Mucosa of descending colon (tissue), 3 donors: ENCODE measurements around the gene CFAP119. TPM values are rescaled to one million over a fixed set of nuclear protein-coding genes. Genes with fewer than 3 reads are reported as not detected.

Source experiments
- ATAC-seq: fragments of 200-7000 bp; cut with Tn5 transposase; one replicate; pipeline ENCODE4 v1.9.1; 2020; ENCODE audit warnings: mild to moderate bottlenecking, moderate library complexity
- DNase-seq, 3 donors: peaks; one replicate each; pipeline ENCODE4 v3.0.0-alpha.2; 2020
- H3K36me3 ChIP-seq: fragments of 200-600 bp; one replicate; pipeline ENCODE4 v1.8.0; 2021; ENCODE audit warnings: low read depth, mild to moderate bottlenecking
- H3K4me1 ChIP-seq: fragments of 200-600 bp; one replicate; pipeline ENCODE4 v1.8.0; 2021; ENCODE audit warnings: low read depth, mild to moderate bottlenecking
- H3K4me3 ChIP-seq: fragments of 200-600 bp; one replicate; pipeline ENCODE4 v1.8.0; 2021; ENCODE audit warnings: mild to moderate bottlenecking
- H3K9me3 ChIP-seq: fragments of 200-600 bp; one replicate; pipeline ENCODE4 v1.8.0; 2021; ENCODE audit warnings: mild to moderate bottlenecking
- CTCF ChIP-seq: fragments of 200-600 bp; IDR thresholded peaks from one replicate; pipeline ENCODE4 v1.8.0; 2022; ENCODE audit warnings: antibody characterized with exemption, mild to moderate bottlenecking
- intact Hi-C, 2 donors: fragments of 100-400 bp; cut with DNase I in 1 of 2; cut with micrococcal nuclease in 1 of 2; formaldehyde crosslinking; loops; one replicate each; pipeline versions ENCODE4 v1.11.0 to v1.11.1; 2022; cut with DNase I, micrococcal nuclease
- total RNA-seq, 3 donors: library from RNA; stranded (reverse); fragmentation: NEBNext Ultra II Directional in 2 of 3; extraction: Animal tissue kit (Norgen Biotek cat#: 25700) in 2 of 3; gene quantifications; one replicate each; pipeline versions ENCODE4 v1.2.1 to v1.2.4, GENCODE V29; 2021 to 2023
- donor health status: DM: no; HTN: no; CAD: no; lungs with moderate emphysema.
- donor health status: DM: no; HTN: no; CAD: no.
- donor health status: DM: no; HTN: yes; CAD: no.

Gene CFAP119
- total RNA-seq, 3 donors from 2014 or later = 4.6 to 5.5 (median 5.1) TPM

DNA sequence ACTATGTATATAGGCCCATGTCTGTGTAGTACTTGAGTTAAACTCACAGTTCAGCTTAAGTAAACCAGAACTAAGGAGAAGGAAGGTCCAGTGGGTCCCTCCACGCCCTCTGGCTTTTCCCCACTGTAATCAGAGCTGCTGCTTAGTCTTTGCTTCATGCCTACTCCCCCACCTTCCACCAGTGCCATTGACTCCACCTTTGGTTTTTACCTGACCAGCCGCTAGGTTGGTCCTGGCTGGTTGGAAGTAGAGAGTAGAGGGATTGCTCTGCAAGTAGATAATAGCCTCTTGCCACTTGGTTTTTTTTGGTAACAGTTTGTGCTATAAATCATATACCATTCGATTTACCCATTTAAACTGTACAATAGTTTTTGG, 36.5 kb downstream of the CFAP119 start:
- Histone ChIP-seq H3K9me3 (no peaks in the 10 kb centered on the region), H3K36me3 (peaks cover 34% of the 10 kb centered on the region), H3K4me1 (peaks cover 28% of the 10 kb centered on the region), H3K4me3 (no peak overlapping the region)
- TF ChIP-seq CTCF = no peak
- DNase-seq = peak in 1 of 3 donors; percentile 38
- no peak for ATAC-seq
- intact Hi-C loops = no loop called here

DNA sequence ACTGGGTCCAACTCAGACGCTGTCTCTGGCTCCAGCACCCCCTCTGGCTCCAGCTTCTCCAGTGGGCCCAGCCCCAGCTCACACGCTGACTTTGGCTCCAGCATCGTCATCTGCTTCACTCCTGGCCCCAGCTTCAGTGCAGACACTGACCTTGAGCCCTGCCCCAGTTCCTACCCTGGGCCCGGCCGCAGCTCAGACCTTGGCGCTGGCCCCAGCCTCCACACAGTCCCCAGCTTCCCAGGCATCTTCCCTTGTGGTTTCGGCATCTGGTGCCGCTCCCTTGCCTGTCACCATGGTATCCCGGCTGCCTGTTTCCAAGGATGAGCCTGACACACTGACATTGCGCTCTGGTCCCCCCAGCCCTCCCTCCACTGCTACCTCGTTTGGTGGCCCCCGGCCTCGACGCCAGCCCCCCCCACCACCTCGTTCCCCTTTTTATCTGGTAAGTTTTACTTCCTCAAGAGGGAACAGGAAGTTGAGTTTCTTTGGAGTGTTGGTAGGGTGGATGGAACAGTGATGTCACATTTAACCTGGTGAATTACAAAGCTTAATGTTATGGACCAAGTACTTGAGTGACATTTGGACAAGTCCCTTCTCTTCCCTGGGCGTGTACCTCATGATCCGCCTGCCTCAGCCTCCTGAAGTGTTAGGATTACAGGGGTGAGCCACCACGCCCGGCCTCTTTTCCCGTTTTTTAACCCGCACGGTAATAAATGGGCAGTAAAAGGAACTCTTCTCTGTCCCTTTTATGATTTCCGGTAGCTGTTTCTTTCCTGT, 37.0 kb downstream of the CFAP119 start:
- H3K9me3 ChIP-seq = no peaks in the 10 kb centered on the region
- no peak overlapping the region for H3K4me3 ChIP-seq
- peak; percentile 64 to 71 (median 70) for DNase-seq
- peaks cover 28% of the 10 kb centered on the region for H3K4me1 ChIP-seq
- intact Hi-C loops = no loop called here
- no peak for TF ChIP-seq CTCF
- peaks cover 32% of the 10 kb centered on the region for H3K36me3 ChIP-seq
- peak; percentile 82 for ATAC-seq

GRCh38 chr16:30723725-30724355, 38.0 kb downstream of the CFAP119 start:
- no peak for TF ChIP-seq CTCF
- no peak overlapping the region for H3K4me3 ChIP-seq
- DNase-seq (no peak), ATAC-seq (no peak)
- intact Hi-C loops = no loop called here
- peaks cover 24% of the 10 kb centered on the region for H3K4me1 ChIP-seq
- H3K9me3 ChIP-seq = no peaks in the 10 kb centered on the region
- H3K36me3 ChIP-seq = peaks cover 28% of the 10 kb centered on the region

- no peak for ATAC-seq
- H3K4me3 ChIP-seq = no peak overlapping the region
- intact Hi-C loops = no loop called here
- TF ChIP-seq CTCF = no peak
- no peak for DNase-seq
- peaks cover 22% of the 10 kb centered on the region for H3K4me1 ChIP-seq
- no peaks in the 10 kb centered on the region for H3K9me3 ChIP-seq
- peaks cover 28% of the 10 kb centered on the region for H3K36me3 ChIP-seq
These were observed 38.9 kb downstream of the CFAP119 start for GRCh38 chr16:30722916-30723315.

DNA sequence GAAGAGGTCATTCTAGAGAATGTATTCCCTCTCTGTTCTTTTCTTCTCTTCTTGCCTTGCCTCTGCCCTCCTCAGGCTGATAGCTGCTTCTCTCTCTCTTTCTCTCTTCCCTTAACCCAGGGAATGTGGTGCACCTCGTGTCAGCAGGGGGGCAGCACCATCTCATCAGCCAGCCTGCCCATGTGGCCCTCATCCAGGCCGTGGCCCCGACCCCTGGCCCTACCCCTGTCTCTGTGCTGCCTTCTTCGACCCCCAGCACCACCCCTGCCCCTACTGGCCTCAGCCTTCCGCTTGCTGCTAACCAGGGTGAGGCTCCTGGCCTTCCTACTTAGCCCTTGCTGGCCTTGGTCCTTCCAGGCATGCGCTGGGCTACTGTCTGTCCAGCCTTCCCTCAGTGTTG, 39.4 kb downstream of the CFAP119 start:
- ATAC-seq = no peak
- TF ChIP-seq CTCF = no peak
- peaks cover 28% of the 10 kb centered on the region for H3K36me3 ChIP-seq
- H3K4me1 ChIP-seq = peaks cover 22% of the 10 kb centered on the region
- no peaks in the 10 kb centered on the region for H3K9me3 ChIP-seq
- DNase-seq = no peak
- intact Hi-C loops = no loop called here
- H3K4me3 ChIP-seq = no peak overlapping the region
